ENCODE data around the gene PIPOX.

Gene PIPOX

GRCh38 chr17:29042679-29043538 is at the start of gene PIPOX:
Gene PIPOX, plus strand, starts transcription at chr17:29043141. Its CDS starts 85 bp downstream, at chr17:29043226.
- DNase-seq (ENCODE audit: low read depth in 2 of 2) = no peak

GRCh38 chr17:28993645-28994426 is 49.1 kb upstream of the PIPOX start:
- DNase-seq (ENCODE audit: low read depth in 2 of 2) = no peak

GRCh38 chr17:28996554-28997096 is 46.3 kb upstream of the PIPOX start:
- no peak for DNase-seq (ENCODE audit: low read depth in 2 of 2)

- no peak for DNase-seq (ENCODE audit: low read depth in 2 of 2)
These were observed 45.1 kb upstream of the PIPOX start for GRCh38 chr17:28997806-28998205.

GRCh38 chr17:28999206-28999605 is 43.7 kb upstream of the PIPOX start:
- DNase-seq (ENCODE audit: low read depth in 2 of 2) = no peak

- no peak for DNase-seq (ENCODE audit: low read depth in 2 of 2)
These were observed 42.0 kb upstream of the PIPOX start for GRCh38 chr17:29000973-29001372.

- no peak for DNase-seq (ENCODE audit: low read depth in 2 of 2)
These were observed 40.1 kb upstream of the PIPOX start for GRCh38 chr17:29002811-29003210.

- no peak for DNase-seq (ENCODE audit: low read depth in 2 of 2)
These were observed 39.7 kb upstream of the PIPOX start for GRCh38 chr17:29003289-29003688.

- no peak for DNase-seq (ENCODE audit: low read depth in 2 of 2)
These were observed 38.8 kb upstream of the PIPOX start for GRCh38 chr17:29004081-29004692.

- peak; percentile 28 to 68 for DNase-seq (ENCODE audit: low read depth in 2 of 2)
These were observed 36.9 kb upstream of the PIPOX start, which contains the start of gene SEZ6 for GRCh38 chr17:29005936-29006511. Gene SEZ6, minus strand, starts transcription at chr17:29006033. Its CDS starts 164 bp downstream, at chr17:29005869.

- no peak for DNase-seq (ENCODE audit: low read depth in 2 of 2)
These were observed 35.5 kb upstream of the PIPOX start for GRCh38 chr17:29007456-29007855.

- DNase-seq (ENCODE audit: low read depth in 2 of 2) = no peak
These were observed 35.0 kb upstream of the PIPOX start for GRCh38 chr17:29007860-29008455.

- DNase-seq (ENCODE audit: low read depth in 2 of 2) = no peak
These were observed 34.4 kb upstream of the PIPOX start for GRCh38 chr17:29008591-29008990.

- no peak for DNase-seq (ENCODE audit: low read depth in 2 of 2)
These were observed 32.8 kb upstream of the PIPOX start for GRCh38 chr17:29010129-29010528.

GRCh38 chr17:29010586-29010985 is 32.4 kb upstream of the PIPOX start:
- DNase-seq (ENCODE audit: low read depth in 2 of 2) = no peak

- no peak for DNase-seq (ENCODE audit: low read depth in 2 of 2)
These were observed 30.4 kb upstream of the PIPOX start for GRCh38 chr17:29012535-29012934.

GRCh38 chr17:29014716-29015115 is 28.2 kb upstream of the PIPOX start:
- no peak for DNase-seq (ENCODE audit: low read depth in 2 of 2)

- DNase-seq (ENCODE audit: low read depth in 2 of 2) = no peak
These were observed 26.4 kb upstream of the PIPOX start for GRCh38 chr17:29016345-29017210.

GRCh38 chr17:29018788-29019474 is 24.0 kb upstream of the PIPOX start:
- DNase-seq (ENCODE audit: low read depth in 2 of 2) = no peak
